GM19452 (cell line): ENCODE data around the gene PAPLN.
A peak's percentile ranks its signal among the peaks of the same experiment; 100 is the strongest.

Experiments used
- ATAC-seq: cut with Tn5 transposase; IDR thresholded peaks from one replicate; pipeline ENCODE4 v1.9.1; 2021; ENCODE audit not compliant: unreplicated experiment

PAPLN gene

DNA sequence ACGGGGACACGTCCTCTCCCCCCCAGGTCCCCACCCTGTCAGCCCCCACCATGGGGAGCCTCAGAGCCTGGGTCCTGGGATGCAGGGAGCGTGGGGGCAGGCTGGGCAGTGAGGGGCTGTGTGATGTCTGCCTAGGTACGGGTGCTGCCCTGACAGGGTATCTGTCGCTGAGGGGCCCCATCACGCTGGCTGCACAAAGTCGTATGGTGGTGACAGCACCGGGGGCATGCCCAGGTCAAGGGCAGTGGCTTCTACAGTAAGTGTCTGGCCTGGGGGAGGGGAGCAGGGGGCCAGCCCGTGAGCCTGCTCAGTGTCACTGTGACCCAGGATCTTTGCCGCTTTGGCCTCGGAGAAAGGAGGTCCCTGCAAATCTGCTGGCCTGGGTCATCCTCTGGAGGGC, 23.3 kb downstream of the PAPLN start:
- no peak for ATAC-seq

DNA sequence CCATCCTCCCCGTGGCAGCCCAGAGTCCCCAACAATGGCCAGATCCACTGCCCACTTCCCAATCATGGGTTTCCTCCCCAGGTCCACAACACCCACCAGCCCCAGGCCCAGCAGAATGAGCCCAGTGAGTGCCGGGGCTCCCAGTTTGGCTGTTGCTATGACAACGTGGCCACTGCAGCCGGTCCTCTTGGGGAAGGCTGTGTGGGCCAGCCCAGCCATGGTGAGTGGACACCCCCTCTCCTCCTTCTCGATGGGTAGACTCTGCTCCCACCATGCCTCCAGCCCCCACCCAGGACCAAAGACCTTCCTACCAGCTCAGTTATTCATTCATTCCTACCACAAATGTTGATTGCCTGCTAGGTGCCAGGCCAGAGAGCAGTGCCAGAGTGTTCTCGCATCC, 23.8 kb downstream of the PAPLN start:
- ATAC-seq = no peak

DNA sequence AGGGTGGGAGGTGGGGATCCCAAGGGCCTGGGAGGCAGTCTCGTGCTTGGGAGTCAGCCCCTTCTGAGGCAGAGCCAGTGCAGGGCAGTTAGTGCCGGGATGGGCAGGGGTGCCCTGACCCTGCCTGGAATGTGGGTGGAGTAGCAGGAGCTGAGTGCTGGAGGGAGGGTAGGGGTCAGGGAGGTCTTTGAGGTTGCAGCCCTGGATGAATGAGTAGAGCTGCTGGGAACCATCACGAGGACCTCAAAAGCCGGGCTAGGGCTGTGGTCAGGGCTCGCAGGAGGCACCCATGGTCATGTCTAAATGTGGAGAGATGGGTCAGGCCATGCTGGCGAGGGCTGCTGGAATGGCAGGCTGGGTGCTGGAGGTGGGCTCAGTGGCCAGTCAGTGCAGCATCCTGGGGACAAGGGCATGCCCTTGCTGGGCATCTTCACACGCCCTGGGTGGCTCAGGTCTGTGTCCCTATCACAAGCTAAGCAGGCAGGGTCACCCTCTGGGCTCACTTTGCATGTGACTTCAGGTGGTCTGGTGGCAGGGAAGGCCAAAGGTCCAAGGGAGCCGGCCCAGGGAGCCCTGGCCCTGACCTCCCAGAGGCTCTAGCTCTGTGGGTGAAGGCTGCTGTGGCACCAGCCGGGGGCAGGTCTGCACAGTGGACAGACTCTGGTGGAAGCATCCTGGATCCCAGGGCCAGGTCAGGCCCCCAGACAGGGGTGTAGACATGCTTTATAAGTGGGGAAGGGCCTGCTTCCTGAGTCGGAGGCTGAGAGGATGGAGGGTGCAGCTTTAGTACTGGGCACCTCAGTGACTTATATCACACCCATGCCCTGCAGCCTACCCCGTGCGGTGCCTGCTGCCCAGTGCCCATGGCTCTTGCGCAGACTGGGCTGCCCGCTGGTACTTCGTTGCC, 24.5 kb downstream of the PAPLN start:
- no peak for ATAC-seq

- no peak for ATAC-seq
Measured at GRCh38 chr14:73262427-73263183, 25.3 kb downstream of the PAPLN start.

- no peak for ATAC-seq
Measured at GRCh38 chr14:73263606-73264005, 26.3 kb downstream of the PAPLN start.

- ATAC-seq = no peak
Measured at GRCh38 chr14:73264080-73264884, 27.0 kb downstream of the PAPLN start.

DNA sequence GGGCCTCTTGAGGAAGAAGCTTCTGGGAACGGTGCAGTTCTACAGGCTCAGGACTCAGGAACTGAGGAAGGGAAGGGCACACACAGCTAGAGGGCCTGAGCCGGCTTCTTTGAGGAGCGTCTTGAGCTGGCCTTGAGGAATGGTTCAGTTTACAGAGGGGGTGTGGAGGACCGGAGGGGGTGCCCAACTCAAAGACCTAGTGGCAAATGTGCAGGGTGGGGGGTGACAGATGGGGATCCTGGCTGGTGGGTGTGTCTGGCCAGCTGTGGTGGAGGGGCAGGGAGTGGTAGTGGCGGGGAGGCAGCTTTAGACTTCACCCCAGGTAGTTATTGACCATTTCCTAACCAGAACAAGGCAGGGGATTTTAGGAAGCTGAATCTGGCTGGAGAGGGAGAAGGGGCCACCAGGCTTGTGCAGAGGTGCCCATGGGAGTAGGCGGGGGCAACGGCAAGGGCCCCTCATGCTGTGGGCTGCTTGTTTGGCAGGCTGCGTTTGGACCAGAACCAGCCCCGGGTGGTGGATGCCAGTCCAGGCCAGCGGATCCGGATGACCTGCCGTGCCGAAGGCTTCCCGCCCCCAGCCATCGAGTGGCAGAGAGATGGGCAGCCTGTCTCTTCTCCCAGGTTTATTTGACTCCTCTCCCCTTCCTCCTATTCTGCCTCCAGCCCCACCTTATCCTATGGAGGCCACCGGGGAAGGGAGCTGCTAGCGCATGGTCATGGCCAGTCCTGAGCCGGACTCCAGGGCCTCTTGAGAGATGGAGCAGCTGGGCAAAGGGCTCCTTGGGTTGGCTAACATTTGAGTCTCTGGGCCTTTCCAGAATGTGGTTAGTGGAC, 27.8 kb downstream of the PAPLN start:
- ATAC-seq = no peak

DNA sequence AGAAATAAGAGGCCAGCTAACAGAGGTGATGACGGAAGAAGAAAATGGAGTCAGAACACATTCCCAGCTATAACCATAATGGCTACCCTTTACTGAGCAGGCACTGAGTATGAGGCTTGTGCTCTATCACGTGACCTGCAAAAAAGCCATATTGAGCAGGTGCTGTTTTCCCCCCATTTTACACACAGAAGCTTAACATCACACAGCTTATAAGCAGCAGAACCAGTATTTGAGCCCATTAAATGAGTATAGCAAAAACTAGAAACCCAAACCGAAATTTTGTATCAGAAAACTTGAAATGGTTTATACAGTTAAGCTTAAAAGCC, 28.4 kb downstream of the PAPLN start:
- no peak for ATAC-seq

DNA sequence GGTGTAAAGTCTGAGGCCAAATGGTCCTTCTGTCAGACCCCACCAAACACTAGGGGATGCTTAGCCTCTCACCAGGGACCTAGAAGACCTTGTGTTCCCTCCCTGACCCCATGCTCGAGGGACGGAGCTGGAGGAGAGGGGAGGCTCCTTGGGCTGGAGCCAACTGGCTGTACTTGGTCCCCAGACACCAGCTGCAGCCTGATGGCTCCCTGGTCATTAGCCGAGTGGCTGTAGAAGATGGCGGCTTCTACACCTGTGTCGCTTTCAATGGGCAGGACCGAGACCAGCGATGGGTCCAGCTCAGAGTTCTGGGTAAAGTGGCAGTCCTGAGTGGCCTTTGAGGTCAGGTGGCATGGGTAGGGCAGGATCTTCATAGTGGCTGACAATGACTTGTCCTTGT, 29.0 kb downstream of the PAPLN start:
- ATAC-seq = no peak

- no peak for ATAC-seq
Measured at GRCh38 chr14:73267474-73267873, 30.2 kb downstream of the PAPLN start.

GRCh38 chr14:73269729-73270531, 32.6 kb downstream of the PAPLN start:
- peak; percentile 72 for ATAC-seq

DNA sequence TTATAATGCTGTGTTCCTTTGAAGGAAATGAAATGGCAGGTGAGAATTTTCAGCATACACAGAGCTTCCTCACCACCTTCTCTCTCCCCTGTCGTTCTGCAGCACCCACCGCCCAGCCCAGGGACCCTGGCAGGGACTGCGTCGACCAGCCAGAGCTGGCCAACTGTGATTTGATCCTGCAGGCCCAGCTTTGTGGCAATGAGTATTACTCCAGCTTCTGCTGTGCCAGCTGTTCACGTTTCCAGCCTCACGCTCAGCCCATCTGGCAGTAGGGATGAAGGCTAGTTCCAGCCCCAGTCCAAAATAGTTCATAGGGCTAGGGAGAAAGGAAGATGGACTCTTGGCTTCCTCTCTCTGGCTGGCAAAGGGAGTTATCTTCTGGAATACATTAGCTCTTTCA, 35.1 kb downstream of the PAPLN start:
- no peak for ATAC-seq

DNA sequence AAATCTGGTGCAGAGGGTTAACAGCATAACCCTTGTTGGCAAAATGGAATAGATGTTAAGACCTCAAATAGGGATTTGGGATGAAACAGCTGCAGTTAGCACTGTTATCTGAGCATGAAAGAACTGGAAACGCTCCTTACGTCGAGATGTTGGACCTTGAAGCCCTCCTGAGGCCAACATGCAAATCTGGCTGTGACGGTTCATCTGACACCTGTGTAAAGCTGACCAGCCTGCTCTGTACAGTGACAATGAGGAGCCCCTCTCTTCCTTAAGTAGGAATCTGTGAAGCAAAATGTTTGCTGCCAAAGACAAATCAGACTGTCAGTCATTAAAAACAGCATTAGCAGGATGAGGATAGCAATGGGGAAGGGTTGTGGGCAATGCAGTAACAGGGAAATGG, 36.5 kb downstream of the PAPLN start:
- no peak for ATAC-seq

DNA sequence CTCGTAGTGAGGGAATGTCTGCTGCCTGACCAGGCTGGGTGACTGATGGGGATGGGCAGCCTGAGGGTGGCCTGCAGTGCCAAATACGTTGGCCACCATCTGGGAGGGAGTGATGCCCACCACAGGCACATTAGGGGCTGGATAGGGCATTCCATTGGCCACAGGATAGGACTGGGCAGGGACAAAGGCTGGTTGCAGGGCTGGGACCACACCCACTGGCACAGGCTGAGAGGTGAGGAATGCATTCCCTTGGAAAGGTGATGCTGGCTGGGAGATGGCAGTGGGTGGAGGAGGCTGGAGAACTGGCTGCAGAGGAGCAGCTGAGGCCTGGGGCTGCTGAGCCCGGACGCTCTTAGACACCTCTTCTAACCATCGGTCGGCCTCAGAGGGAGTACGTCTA, 39.5 kb downstream of the PAPLN start:
- ATAC-seq = no peak

GRCh38 chr14:73277376-73277775, 40.1 kb downstream of the PAPLN start:
- ATAC-seq = no peak

DNA sequence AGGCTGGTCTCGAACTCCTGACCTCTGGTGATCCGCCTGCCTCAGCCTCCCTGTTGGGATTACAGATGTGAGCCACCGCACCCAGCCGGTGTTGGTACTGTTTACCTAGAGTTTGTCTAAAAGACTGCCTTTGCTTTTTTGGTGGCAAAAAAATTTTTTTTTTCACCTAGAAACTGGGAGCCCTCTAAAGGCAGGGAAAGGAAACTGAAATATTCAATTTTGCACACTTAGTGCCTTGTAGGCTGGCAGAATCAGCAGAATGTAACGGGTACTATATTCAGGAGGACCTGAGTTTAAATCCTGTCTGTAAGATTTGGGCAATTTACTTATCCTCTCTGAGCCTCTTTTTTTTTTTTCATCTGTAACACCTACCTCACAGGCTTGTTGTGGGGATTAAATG, 43.6 kb downstream of the PAPLN start:
- ATAC-seq = no peak

DNA sequence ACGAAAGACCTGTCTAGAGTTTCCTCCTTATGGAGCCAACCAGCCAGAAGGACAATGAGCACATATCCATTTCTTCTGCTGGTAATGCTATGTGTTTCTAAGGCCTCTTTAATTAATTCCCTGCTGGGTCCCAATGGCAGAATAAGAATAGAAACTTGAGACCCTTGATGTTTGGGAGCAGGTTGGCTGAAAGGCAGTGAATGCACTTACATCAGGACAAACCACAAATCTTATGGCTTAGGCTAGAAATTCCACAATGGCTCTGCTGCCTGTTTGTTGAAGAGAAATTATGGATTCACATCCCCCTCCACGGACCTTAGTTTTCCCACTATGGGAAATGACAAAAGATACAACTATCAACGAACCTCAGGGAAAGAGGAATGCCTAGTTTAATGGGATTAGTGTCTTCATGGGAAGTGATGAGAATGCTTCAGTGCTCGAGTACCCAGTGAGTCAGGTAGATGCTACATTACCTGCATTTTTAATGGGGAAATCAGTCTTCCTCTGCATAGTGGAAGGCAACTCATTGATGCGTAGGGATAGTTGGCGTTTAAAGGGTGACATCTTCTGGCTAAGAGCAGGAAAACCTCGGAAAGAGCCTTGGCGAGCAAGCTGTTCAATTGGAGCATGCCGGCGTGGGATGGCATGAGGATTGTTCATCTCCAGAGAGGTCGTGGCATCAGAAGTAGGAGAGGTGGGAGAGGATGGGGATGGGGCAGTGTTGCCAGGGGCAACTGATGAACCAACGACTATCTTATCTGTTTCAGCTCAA, 46.5 kb downstream of the PAPLN start:
- no peak for ATAC-seq

DNA sequence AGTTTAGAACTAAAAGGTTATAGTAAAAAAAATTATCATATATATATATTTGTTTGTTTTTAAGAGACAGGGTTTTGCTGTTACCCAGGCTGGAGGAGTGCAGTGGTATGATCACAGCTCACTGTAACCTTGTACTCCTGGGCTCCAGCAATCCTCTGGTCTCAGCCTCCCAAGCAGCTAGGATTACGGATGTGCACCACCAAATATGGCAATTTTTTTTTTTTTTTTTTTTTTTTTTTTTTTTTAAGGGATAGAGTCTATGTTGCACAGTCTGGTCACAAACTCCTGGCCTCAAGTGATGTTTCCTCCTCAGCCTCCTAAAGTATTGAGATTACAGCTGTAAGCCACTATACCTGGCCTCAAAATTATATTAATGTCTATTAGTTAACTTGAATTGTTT, 48.7 kb downstream of the PAPLN start:
- no peak for ATAC-seq

DNA sequence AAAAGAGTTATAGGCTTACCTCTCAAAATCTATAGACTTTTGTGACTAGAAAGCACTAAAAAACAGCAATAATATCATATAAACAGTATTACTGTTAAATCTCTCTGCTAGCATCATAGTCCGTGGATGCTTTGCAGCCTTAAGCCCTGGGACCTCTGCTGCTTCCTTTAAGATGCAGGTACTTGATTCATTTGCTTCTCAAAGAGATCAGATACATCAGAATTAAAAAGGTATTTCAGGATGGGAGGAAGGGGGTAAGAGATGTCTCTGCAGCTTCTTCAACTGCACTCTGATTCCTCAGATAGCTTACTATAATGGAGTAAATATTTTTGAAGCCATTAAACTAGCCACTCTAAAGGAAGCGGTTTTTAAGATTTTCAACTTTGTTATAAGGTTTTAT, 49.3 kb downstream of the PAPLN start:
- no peak for ATAC-seq
